Skeletal muscle tissue (tissue), 4 donors: ENCODE data around the gene DYNC1H1. TPM values are rescaled to one million over a fixed set of nuclear protein-coding genes. Genes with fewer than 3 reads are reported as not detected.
"Not testable (repeated sequence)": the region's sequence is repeated elsewhere in the genome, so short reads cannot be mapped to it uniquely, and the experiment has no call there.

ENCODE experiments used
- H3K27ac ChIP-seq: one replicate; pipeline ENCODE4 v1.7.0; 2013; ENCODE audit warnings: mild to moderate bottlenecking, low read depth, low read length, inconsistent platforms
- H3K27me3 ChIP-seq, 3 donors: one replicate each; pipeline ENCODE4 v1.7.0; 2013; ENCODE audit warnings: low read length in 3 of 3; ENCODE audit not compliant: control insufficient read depth in 3 of 3, insufficient read depth in 3 of 3
- H3K36me3 ChIP-seq, 3 donors: one replicate each; pipeline ENCODE4 v1.7.0; 2013; ENCODE audit warnings: low read length in 3 of 3; ENCODE audit not compliant: control insufficient read depth in 3 of 3, insufficient read depth in 3 of 3
- H3K4me1 ChIP-seq, 3 donors: one replicate each; pipeline ENCODE4 v1.7.0; 2013; ENCODE audit warnings: low read length in 3 of 3, mild to moderate bottlenecking in 3 of 3; ENCODE audit not compliant: control insufficient read depth in 3 of 3, insufficient read depth in 3 of 3
- H3K4me3 ChIP-seq, 3 donors: one replicate each; pipeline ENCODE4 v1.7.0; 2013; ENCODE audit warnings: low read length in 3 of 3
- H3K9ac ChIP-seq, 3 donors: one replicate each; pipeline ENCODE4 v1.7.0; 2013; ENCODE audit warnings: low read length in 3 of 3, mild to moderate bottlenecking in 3 of 3, moderate library complexity in 2 of 3, low read depth in 1 of 3
- H3K9me3 ChIP-seq, 3 donors: one replicate each; pipeline ENCODE4 v1.7.0; 2013; ENCODE audit warnings: low read length in 3 of 3; ENCODE audit not compliant: control insufficient read depth in 3 of 3
- total RNA-seq: library from RNA; depleted of rRNA; stranded (reverse); fragments of >200 nt; gene quantifications from one replicate; pipeline ENCODE4 v1.2.3, GENCODE V29; 2014
- donor health status: Osteomylitis.

Gene DYNC1H1
- total RNA-seq, 1 donor from 2014 or later, result 211 TPM

DNA sequence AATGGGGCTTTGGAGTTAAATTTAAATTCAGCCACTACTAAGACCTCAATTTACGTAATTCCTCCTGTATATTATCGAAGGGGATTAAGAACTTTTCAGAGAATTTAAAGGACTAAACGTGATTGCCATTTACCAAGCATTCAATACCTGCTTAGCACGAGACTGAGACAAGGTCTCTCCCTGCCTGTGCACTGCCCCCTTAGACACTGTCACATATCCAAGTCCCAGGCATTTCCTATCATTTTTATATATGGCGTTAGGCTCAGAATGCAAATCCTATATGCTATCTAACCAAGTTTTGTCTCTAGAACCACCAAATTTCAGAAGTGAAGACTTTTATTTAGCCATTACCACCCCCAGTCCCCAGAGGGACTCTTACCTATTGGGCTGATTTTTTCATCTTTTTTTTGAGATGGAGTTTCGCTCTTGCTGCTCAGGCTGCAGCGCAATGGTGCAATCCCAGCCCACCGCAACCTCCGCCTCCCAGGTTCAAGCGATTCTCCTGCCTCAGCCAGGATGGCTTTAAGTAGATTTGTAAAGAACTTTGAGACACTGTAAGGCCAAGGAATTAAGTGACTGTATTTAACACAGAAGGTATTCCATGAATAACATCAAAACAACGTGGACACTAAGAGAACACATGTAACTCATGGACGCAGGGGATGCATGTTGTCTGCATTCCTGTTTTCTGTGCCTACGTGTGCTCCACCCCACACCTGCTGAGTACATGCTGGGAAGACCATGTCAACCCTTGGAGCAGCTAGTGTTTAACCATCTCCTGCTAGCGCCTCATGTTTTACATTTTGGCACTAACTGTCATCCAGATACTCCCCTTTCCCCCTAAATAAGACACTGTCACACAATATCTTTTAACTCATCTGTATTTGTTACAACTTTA lies 116.1 kb downstream of the DYNC1H1 start:
- Histone ChIP-seq H3K4me3 (no peak overlapping the region), H3K9me3 (no peaks in the 10 kb centered on the region), H3K27ac (no peak overlapping the region), H3K27me3 (no peaks in the 10 kb centered on the region), H3K36me3 (peaks cover 55 to 67% (median 59%) of the 10 kb centered on the region in 3 donors), H3K9ac (no peak overlapping the region), H3K4me1 (peaks cover 5 to 25% (median 10%) of the 10 kb centered on the region in 3 donors)

DNA sequence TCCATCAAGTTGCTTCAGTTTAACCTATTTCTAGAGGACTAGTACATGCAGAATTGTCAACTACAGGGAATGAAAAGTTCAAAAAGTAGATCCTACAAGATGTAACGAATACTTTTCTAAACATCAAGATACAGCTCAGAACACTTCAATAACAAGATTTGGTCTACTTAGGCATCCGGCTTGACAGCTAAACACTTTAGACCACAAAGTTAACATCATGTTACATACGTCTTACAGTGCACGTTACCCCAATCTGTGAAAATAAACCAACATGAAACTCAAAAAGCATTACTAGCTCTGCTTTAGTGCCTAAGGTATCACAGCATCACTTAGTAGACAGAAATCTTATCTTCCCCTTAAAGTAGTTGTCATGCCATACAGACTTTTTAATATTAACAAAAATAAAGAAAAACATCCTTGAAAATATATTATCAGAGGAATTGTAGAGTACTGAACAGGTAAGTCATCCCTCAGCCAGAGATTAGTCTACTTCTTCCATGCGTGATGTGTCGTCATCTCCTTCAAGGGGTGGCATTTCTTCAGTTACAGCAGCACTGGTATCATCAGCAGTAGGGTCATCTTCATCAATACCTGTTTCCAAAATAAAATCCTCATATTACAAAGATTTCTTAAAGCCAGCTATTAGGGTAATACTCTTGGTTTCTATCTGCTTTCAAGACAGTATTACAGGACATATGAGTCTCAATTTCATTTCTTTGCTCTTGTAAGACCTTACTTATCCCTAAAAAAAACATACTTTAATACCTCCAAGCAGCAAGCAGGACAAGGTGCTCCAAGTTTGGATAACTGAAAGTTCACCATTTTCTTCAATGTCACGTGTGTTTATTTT lies 117.1 kb downstream of the DYNC1H1 start:
- Histone ChIP-seq H3K27me3 (no peaks in the 10 kb centered on the region), H3K27ac (no peak overlapping the region), H3K9ac (no peak overlapping the region), H3K9me3 (no peaks in the 10 kb centered on the region), H3K4me3 (no peak overlapping the region), H3K36me3 (peaks cover 59 to 74% (median 63%) of the 10 kb centered on the region in 3 donors), H3K4me1 (peaks cover 10 to 29% (median 18%) of the 10 kb centered on the region in 3 donors)

- peaks cover 21 to 38% (median 22%) of the 10 kb centered on the region in 3 donors for H3K4me1 ChIP-seq
- not testable (repeated sequence) for H3K27ac ChIP-seq, H3K27me3 ChIP-seq, H3K4me3 ChIP-seq, H3K9me3 ChIP-seq, H3K9ac ChIP-seq
- H3K36me3 ChIP-seq, result peaks cover 50 to 65% (median 59%) of the 10 kb centered on the region in 3 donors
These were observed 120.1 kb downstream of the DYNC1H1 start for GRCh38 chr14:102084522-102084921.

DNA sequence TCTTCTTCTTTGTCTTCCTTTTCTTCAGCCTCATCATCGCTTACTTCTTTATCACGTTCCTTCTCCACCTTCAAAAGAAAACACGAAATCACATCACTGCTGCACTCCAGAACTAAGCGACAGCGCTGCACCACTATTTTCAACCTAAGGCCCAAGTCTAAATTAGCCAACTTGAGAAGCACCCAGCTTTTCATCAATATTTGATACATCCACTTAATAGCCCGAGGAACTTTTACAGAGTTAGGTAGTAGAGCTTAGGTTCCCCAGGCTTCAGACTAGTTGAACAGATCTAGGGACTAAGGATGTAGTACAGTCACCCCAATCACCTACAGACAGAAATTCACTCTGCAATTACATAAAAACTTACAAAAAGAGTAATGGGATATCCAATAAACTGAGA lies 120.6 kb downstream of the DYNC1H1 start:
- H3K9ac ChIP-seq, result peak overlapping the region in 2 of 3 donors; percentile 86 to 89
- peaks cover 21 to 38% (median 22%) of the 10 kb centered on the region in 3 donors for H3K4me1 ChIP-seq
- H3K27me3 ChIP-seq, result no peaks in the 10 kb centered on the region
- no peaks in the 10 kb centered on the region for H3K9me3 ChIP-seq
- H3K36me3 ChIP-seq, result peaks cover 45 to 61% (median 55%) of the 10 kb centered on the region in 3 donors
- H3K27ac ChIP-seq, result no peak overlapping the region
- H3K4me3 ChIP-seq, result peak overlapping the region in 2 of 3 donors; percentile 82 to 88

DNA sequence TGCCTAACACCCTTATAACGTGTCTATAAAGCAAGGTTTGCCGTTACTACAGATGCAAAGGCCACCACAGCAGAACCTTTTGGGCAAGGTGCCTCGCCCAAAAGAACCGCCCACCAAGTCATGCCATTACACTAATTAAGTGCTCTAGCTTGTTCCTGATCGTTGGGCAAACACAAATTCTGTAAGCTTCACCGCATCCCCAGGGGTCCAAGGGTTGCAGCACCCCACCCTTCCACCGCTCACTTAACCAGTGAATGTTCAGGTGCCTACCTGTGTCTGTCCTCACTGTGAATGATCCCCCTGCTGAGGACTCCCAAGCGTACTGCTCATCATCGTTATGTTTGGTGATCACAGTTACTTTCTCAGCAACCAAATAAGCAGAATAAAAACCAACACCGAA lies 121.1 kb downstream of the DYNC1H1 start:
- Histone ChIP-seq H3K27ac (no peak overlapping the region), H3K4me1 (peaks cover 21 to 38% (median 22%) of the 10 kb centered on the region in 3 donors)

DNA sequence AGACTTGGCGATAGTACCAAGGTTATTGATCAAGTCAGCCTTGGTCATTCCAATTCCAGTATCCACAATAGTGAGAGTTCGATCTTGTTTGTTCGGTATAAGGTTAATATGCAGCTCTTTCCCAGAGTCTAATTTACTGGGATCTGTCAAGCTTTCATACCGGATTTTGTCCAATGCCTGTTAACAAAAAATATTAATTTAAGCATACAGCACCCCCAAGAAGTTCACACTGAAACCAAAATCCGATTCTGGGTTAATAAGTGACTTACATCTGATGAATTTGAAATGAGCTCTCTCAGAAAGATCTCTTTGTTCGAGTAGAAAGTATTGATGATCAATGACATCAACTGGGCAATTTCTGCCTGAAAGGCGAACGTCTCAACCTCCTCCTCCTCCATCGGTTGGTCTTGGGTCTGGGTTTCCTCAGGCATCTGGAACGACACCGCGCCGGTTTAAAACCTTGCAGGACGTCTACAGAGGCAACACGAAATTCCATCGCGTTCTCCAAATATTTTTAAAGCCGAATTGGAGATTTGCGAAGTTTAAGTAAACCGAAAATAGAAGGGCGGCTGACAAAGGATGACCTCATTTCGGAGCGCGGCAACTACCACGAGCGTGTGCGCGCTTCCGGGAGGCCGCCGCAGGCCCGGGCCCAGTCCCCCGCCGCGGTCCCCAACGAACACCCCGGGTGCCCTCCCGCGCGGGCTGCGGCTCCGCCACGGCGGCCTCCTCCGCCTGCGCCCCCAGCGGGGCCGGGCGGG lies 121.8 kb downstream of the DYNC1H1 start:
- Histone ChIP-seq H3K27ac (peak overlapping the region; percentile 96), H3K4me1 (peaks cover 21 to 38% (median 22%) of the 10 kb centered on the region in 3 donors), H3K36me3 (peaks cover 34 to 50% (median 44%) of the 10 kb centered on the region in 3 donors)

More for the DNA sequence above, 121.1 kb downstream of the DYNC1H1 start:
- H3K27me3 ChIP-seq, result no peaks in the 10 kb centered on the region
- peak overlapping the region; percentile 47 to 89 (median 86) for H3K9ac ChIP-seq
- peaks cover 40 to 55% (median 50%) of the 10 kb centered on the region in 3 donors for H3K36me3 ChIP-seq
- peak overlapping the region; percentile 76 to 88 (median 82) for H3K4me3 ChIP-seq
- H3K9me3 ChIP-seq, result no peaks in the 10 kb centered on the region

GRCh38 chr14:102086709-102086971 lies 122.3 kb downstream of the DYNC1H1 start:
- Histone ChIP-seq H3K27me3 (no peaks in the 10 kb centered on the region), H3K9me3 (no peaks in the 10 kb centered on the region), H3K9ac (peak overlapping the region; percentile 86 to 90 (median 89)), H3K4me1 (peaks cover 21 to 38% (median 22%) of the 10 kb centered on the region in 3 donors), H3K4me3 (peak overlapping the region in 2 of 3 donors; percentile 76 to 82), H3K27ac (peak overlapping the region; percentile 96), H3K36me3 (peaks cover 31 to 45% (median 39%) of the 10 kb centered on the region in 3 donors)

More for the DNA sequence above, 121.8 kb downstream of the DYNC1H1 start:
- no peaks in the 10 kb centered on the region for H3K27me3 ChIP-seq
- H3K4me3 ChIP-seq, result peak overlapping the region; percentile 76 to 88 (median 82)
- no peaks in the 10 kb centered on the region for H3K9me3 ChIP-seq
- H3K9ac ChIP-seq, result peak overlapping the region; percentile 86 to 90 (median 89)

GRCh38 chr14:102086972-102087761 lies 122.8 kb downstream of the DYNC1H1 start, which contains the start of gene HSP90AA1:
HSP90AA1 (minus strand) TSS chr14:102087044; CDS start chr14:102086378, 666 bp downstream.
- peaks cover 27 to 40% (median 34%) of the 10 kb centered on the region in 3 donors for H3K36me3 ChIP-seq

GRCh38 chr14:102087762-102088011 lies 123.3 kb downstream of the DYNC1H1 start:
- peak overlapping the region; percentile 79 to 86 (median 80) for H3K4me3 ChIP-seq
- H3K9ac ChIP-seq, result peak overlapping the region; percentile 93 to 96 (median 94)
- H3K4me1 ChIP-seq, result peaks cover 19 to 38% (median 21%) of the 10 kb centered on the region in 3 donors

More at GRCh38 chr14:102086972-102087761, 122.8 kb downstream of the DYNC1H1 start, which contains the start of gene HSP90AA1:
- Histone ChIP-seq H3K27me3 (no peaks in the 10 kb centered on the region), H3K4me3 (peak within 1 kb of the TSS; percentile 82 to 88 (median 86)), H3K4me1 (peaks cover 21 to 38% (median 22%) of the 10 kb centered on the region in 3 donors), H3K9me3 (no peaks in the 10 kb centered on the region), H3K27ac (peak within 1 kb of the TSS; percentile 96), H3K9ac (peak within 1 kb of the TSS; percentile 93 to 96 (median 94))

More at GRCh38 chr14:102087762-102088011, 123.3 kb downstream of the DYNC1H1 start:
- Histone ChIP-seq H3K36me3 (peaks cover 24 to 35% (median 29%) of the 10 kb centered on the region in 3 donors), H3K27me3 (no peaks in the 10 kb centered on the region), H3K9me3 (no peaks in the 10 kb centered on the region), H3K27ac (peak overlapping the region; percentile 96)
